CD4-positive, alpha-beta T cell (primary cell): Measurements from ENCODE around the gene DDIT4. TPM values are rescaled to one million over a fixed set of nuclear protein-coding genes. Genes with fewer than 3 reads are reported as not detected.
"Not testable (repeated sequence)": the region's sequence is repeated elsewhere in the genome, so short reads cannot be mapped to it uniquely, and the experiment has no call there.

Source experiments
- ATAC-seq: fragments of 200-7000 bp; cut with Tn5 transposase; one replicate; pipeline ENCODE4 v1.10.0; 2022; ENCODE audit warnings: mild to moderate bottlenecking; ENCODE audit not compliant: poor library complexity
- CTCF ChIA-PET: fragments of 350-600 bp; sonication (Branson Sonifier 250); formaldehyde crosslinking; loops from one replicate; lab custom pipeline; 2021; ENCODE audit warnings: antibody characterized with exemption, inconsistent platforms; lab: Charles Lee
- POLR2A ChIA-PET: fragments of 350-600 bp; sonication (Branson Sonifier 250); formaldehyde crosslinking; loops from one replicate; lab custom pipeline; 2021; ENCODE audit warnings: antibody characterized with exemption, inconsistent platforms; lab: Charles Lee
- DNase-seq, 14 experiments: peaks; one replicate each; pipeline ENCODE4 v3.0.0-alpha.2; 2013 to 2020; ENCODE audit warnings: mixed read lengths in 2 of 14
- H3K27ac ChIP-seq, 2 donors: one replicate each; pipeline versions ENCODE4 v1.5.1 to v1.7.0; 2013; ENCODE audit warnings: low read length in 2 of 2, low read depth in 1 of 2, mild to moderate bottlenecking in 1 of 2
- H3K27me3 ChIP-seq, 2 experiments: 1 replicate in 1 of 2; 2 replicates in 1 of 2; pipeline versions ENCODE4 v1.6.1 to v1.7.0; 2013; ENCODE audit warnings: low read length in 2 of 2, control low read depth in 1 of 2, mild to moderate bottlenecking in 1 of 2, moderate library complexity in 1 of 2; ENCODE audit not compliant: insufficient read depth in 2 of 2, control insufficient read depth in 1 of 2
- H3K36me3 ChIP-seq: one replicate; pipeline ENCODE4 v1.6.1; 2013; ENCODE audit warnings: low read length, control low read depth; ENCODE audit not compliant: insufficient read depth
- H3K4me1 ChIP-seq: one replicate; pipeline ENCODE4 v1.6.1; 2013; ENCODE audit warnings: low read length, control low read depth; ENCODE audit not compliant: insufficient read depth
- H3K4me3 ChIP-seq: one replicate; pipeline ENCODE4 v1.5.1; 2013; ENCODE audit warnings: mild to moderate bottlenecking, low read length, moderate library complexity
- H3K9me3 ChIP-seq, 2 experiments: 1 replicate in 1 of 2; 2 replicates in 1 of 2; pipeline versions ENCODE4 v1.6.1 to v1.7.0; 2013; ENCODE audit warnings: low read length in 2 of 2, mild to moderate bottlenecking in 2 of 2, control low read depth in 1 of 2, moderate library complexity in 1 of 2; ENCODE audit not compliant: control insufficient read depth in 1 of 2, insufficient read depth in 1 of 2
- H3K27ac Mint-ChIP-seq: one replicate; pipeline ENCODE4 v1.8.0; 2020; ENCODE audit warnings: mixed read lengths
- H3K27me3 Mint-ChIP-seq: one replicate; pipeline ENCODE4 v1.8.0; 2021; ENCODE audit warnings: mixed read lengths
- H3K36me3 Mint-ChIP-seq: one replicate; pipeline ENCODE4 v1.8.0; 2021; ENCODE audit warnings: low read depth, mixed read lengths
- H3K4me1 Mint-ChIP-seq: one replicate; pipeline ENCODE4 v1.8.0; 2021; ENCODE audit warnings: low read depth, mixed read lengths
- H3K4me3 Mint-ChIP-seq: one replicate; pipeline ENCODE4 v1.8.0; 2020; ENCODE audit warnings: mild to moderate bottlenecking, mixed read lengths
- H3K9me3 Mint-ChIP-seq: one replicate; pipeline ENCODE4 v1.8.0; 2020; ENCODE audit warnings: mixed read lengths
- intact Hi-C, 2 experiments: fragments of 100-400 bp; cut with DNase I in 1 of 2; cut with micrococcal nuclease in 1 of 2; formaldehyde crosslinking; loops; one replicate each; pipeline versions ENCODE4 v1.15.1 to v1.9.0; 2023 to 2025; cut with DNase I, micrococcal nuclease
- total RNA-seq, 174 experiments: library from RNA in 2 of 174; stranded (reverse) in 2 of 174; gene quantifications; one replicate each; pipeline ENCODE4 v1.2.3 and lab custom pipeline; 2021 to 2026
- TF ChIP-seq, protein P1 (sequence below): fragments of 200-600 bp; IDR thresholded peaks from one replicate; pipeline ENCODE4 v1.8.0; 2022; ENCODE audit warnings: antibody characterized with exemption, mild to moderate bottlenecking

Gene DDIT4
- total RNA-seq, 2 experiments from 2014 or later, result 427 to 436 TPM

DNA sequence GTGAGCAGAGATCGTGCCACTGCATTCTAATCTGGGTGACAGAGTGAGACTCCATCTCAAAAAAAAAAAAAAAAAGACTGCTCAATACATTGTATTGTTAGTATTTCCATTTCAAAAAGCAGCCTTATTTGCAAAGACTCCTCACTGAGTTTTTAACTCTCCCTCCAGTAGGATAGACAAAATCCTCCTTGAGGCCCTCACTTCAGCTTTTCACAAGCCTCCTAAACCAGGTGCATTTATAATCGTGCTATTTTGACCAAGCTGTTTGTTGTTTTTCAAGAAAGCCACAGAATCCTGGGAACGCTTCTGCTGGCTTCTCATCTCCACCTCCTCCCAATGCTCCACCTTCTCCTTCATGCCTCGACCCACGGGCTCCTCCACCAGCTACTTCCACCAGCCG is 6.3 kb upstream of the DDIT4 start:
- Histone ChIP-seq H3K4me1 (peaks cover 27% of the 10 kb centered on the region), H3K36me3 (no peaks in the 10 kb centered on the region), H3K27me3 (no peaks in the 10 kb centered on the region), H3K4me3 (no peak overlapping the region), H3K9me3 (no peaks in the 10 kb centered on the region), H3K27ac (no peak overlapping the region)
- H3K27ac Mint-ChIP-seq, result no peak overlapping the region
- no peaks in the 10 kb centered on the region for H3K36me3 Mint-ChIP-seq
- DNase-seq, result no peak
- ChIA-PET CTCF (interaction anchor here (0.8 to 1.1 kb wide), 2 partner anchors 64 to 70 kb away, joined by 3 to 4 read pairs; no protein-coding TSS in a partner anchor), POLR2A (interaction anchor here (0.6 kb wide), 1 partner anchor 1091 kb away, joined by 3 read pairs; no protein-coding TSS in a partner anchor)
- no peak overlapping the region for H3K4me3 Mint-ChIP-seq
- no peak for ATAC-seq
- no peaks in the 10 kb centered on the region for H3K27me3 Mint-ChIP-seq
- TF ChIP-seq, protein P1, sequence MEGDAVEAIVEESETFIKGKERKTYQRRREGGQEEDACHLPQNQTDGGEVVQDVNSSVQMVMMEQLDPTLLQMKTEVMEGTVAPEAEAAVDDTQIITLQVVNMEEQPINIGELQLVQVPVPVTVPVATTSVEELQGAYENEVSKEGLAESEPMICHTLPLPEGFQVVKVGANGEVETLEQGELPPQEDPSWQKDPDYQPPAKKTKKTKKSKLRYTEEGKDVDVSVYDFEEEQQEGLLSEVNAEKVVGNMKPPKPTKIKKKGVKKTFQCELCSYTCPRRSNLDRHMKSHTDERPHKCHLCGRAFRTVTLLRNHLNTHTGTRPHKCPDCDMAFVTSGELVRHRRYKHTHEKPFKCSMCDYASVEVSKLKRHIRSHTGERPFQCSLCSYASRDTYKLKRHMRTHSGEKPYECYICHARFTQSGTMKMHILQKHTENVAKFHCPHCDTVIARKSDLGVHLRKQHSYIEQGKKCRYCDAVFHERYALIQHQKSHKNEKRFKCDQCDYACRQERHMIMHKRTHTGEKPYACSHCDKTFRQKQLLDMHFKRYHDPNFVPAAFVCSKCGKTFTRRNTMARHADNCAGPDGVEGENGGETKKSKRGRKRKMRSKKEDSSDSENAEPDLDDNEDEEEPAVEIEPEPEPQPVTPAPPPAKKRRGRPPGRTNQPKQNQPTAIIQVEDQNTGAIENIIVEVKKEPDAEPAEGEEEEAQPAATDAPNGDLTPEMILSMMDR, result no peak
- peaks cover 43% of the 10 kb centered on the region for H3K4me1 Mint-ChIP-seq
- H3K9me3 Mint-ChIP-seq, result no peaks in the 10 kb centered on the region
- intact Hi-C loops, result no loop called here

DNA sequence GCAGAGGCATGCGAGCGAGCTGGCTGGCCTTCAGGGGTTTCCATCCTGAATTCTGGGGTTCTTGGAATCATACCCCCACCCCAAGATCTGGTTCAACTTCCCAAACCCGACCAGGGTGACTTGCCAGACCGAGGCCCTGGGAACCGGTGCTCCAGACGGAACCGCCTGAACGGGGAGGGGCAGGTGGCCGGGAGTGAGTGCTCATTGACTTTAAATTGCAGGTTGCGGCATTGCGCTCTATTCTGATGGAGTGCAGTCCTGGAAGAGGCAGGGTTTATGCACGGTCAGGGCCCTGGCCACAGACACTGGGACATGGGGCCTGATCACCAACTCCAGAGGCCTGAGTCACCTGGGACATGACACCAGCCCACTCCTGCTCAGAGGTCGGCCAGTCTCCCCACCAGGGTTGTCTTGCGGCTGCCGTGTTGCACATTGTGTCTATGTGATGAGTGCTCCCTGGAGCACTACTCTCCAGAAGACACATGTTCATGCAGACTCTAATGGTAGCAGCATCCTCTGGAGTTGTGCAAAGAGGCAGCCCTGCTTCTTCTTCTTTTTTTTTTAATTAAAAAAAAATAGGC is 5.8 kb upstream of the DDIT4 start:
- no peak overlapping the region for H3K27ac Mint-ChIP-seq
- H3K27ac ChIP-seq, result no peak overlapping the region

DNA sequence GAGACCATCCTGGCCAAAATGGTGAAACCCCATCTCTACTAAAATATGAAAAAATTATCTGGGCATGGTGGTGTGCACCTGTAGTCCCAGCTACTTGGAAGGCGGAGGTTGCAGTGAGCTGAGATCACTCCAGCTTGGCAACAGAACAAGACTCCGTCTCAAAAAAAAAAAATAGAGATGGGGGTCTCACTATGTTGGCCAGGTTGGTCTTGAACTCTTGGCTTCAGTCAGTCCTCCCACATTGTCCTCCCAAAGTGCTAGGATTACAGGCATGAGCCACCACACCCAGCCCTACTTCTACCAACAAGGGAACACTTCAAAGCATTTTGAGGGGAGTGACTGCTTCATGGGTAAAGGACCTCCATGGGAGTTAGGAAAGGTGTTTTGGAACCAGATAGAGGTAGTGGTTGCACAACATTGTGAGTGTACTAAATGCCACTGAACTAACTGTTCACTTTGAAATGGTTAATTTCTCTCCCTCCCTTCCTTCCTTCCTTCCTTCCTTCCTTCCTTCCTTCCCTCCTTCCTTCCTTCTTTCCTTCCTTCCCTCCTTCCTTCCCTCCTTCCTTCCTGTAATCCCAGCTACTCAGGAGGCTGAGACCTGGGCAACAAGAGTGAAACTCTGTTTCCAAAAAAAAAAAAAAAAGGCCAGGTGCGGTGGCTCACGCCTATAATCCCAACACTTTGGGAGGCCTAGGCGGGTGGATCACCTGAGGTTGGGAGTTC is 5.1 kb upstream of the DDIT4 start:
- ChIA-PET POLR2A (interaction anchor here (0.7 kb wide), 1 partner anchor 9 kb away, joined by 3 read pairs; no protein-coding TSS in a partner anchor), CTCF (interaction anchor here (0.7 to 1.3 kb wide), 2 partner anchors 8 to 152 kb away, joined by 3 to 6 read pairs; no protein-coding TSS in a partner anchor)
- peaks cover 49% of the 10 kb centered on the region for H3K4me1 Mint-ChIP-seq
- H3K9me3 ChIP-seq, H3K4me3 ChIP-seq, ATAC-seq, H3K27me3 Mint-ChIP-seq, H3K36me3 Mint-ChIP-seq, H3K27me3 ChIP-seq, H3K36me3 ChIP-seq, H3K27ac Mint-ChIP-seq, H3K27ac ChIP-seq, H3K9me3 Mint-ChIP-seq, H3K4me3 Mint-ChIP-seq, intact Hi-C loops, DNase-seq: not testable (repeated sequence)
- peaks cover 26% of the 10 kb centered on the region for H3K4me1 ChIP-seq

More for the DNA sequence above, 5.8 kb upstream of the DDIT4 start:
- intact Hi-C loops, result no loop called here
- CTCF ChIA-PET, result interaction anchor here (1.1 kb wide), 1 partner anchor 64 kb away, joined by 4 read pairs; no protein-coding TSS in a partner anchor
- no peaks in the 10 kb centered on the region for H3K9me3 Mint-ChIP-seq
- TF ChIP-seq, protein P1, result no peak
- Histone ChIP-seq H3K4me3 (no peak overlapping the region), H3K36me3 (no peaks in the 10 kb centered on the region), H3K9me3 (no peaks in the 10 kb centered on the region), H3K27me3 (no peaks in the 10 kb centered on the region), H3K4me1 (peaks cover 27% of the 10 kb centered on the region)
- ATAC-seq (no peak), DNase-seq (no peak)
- H3K27me3 Mint-ChIP-seq, result no peaks in the 10 kb centered on the region
- H3K4me3 Mint-ChIP-seq, result no peak overlapping the region
- H3K36me3 Mint-ChIP-seq, result no peaks in the 10 kb centered on the region
- POLR2A ChIA-PET, result interaction anchor here (0.5 to 0.6 kb wide), 2 partner anchors 60 to 1090 kb away, joined by 3 read pairs; no protein-coding TSS in a partner anchor
- H3K4me1 Mint-ChIP-seq, result peaks cover 48% of the 10 kb centered on the region
